ENCODE results near the gene AUTS2. TPM values are rescaled to one million over a fixed set of nuclear protein-coding genes. Genes with fewer than 3 reads are reported as not detected.

AUTS2 gene
- total RNA-seq, 1 donor from 2014 or later: 0.20 TPM

DNA sequence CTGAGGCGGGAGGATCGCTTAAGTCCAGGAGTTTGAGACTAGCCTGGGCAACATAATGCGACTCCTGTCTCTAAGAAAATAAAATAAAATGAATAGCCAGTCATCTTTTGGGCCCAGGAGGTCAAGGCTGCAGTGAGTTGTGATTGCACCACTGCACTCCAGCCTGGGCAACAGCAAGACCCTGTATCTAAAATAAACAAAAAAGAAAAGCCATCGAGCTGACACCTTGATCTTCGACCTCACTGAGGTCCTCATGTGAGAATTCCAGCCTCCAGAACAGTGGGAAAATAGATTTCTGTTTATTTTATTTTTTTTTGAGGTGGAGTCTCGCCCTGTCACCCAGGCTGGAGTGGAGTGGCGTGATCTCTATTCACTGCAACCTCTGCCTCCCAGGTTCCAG lies 1232.2 kb downstream of the AUTS2 start:
- no peak for DNase-seq (ENCODE audit: low read depth, low spot score)

DNA sequence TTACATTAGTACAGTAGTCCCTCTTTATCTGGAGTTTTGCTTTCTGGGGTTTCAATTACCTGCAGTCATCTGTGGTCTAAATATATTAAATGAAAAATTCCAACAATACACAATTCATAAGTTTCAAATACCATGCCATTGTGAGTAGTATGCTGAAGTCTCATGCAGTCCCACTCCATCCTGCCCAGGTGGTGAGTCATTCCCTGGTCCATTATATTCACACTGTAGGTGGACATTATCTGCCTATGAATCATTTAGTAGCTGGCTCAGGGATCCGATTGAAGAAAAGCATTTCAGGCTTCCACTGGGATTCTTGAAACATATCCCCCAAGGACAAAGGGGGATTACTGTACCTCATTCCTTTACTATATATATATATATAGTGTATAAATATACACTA lies 1235.5 kb downstream of the AUTS2 start:
- no peak for DNase-seq (ENCODE audit: low read depth, low spot score)

DNA sequence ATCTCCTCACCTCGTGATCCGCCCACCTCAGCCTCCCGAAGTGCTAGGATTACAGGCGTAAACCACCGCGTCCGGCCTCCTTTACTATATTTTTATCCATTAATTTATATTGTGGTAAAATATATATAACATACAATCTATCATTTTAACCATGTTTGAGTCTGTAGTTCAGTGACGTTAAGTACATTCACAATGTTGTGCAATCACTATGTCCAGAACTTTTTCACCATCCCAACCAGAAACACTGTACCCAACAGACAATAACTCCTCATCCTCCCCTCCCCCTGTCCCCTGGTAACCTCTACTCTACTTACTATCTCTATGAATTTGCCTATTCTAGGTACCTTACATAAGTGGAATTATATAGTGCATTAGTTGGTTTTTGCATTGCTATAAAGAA lies 1236.1 kb downstream of the AUTS2 start:
- no peak for DNase-seq (ENCODE audit: low read depth, low spot score)

DNA sequence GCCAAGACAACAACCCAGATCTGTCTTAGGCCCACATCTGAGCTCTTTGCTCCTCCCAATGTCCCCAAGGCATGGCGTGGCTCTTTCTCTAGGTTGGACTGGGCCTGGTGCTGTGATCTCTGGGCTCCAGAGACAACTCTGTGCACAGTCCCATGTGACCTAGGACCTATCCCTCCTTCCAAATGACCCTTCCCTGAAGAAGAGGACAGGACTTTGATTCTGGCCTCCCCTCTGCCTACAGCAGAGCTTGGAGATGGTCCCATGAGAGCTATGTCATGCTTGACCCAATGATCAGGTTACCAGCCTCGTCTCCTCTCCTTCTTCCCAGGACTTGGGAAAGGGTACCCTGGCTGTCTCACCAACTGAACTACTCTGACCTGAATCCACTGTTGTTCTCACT lies 1237.4 kb downstream of the AUTS2 start:
- no peak for DNase-seq (ENCODE audit: low read depth, low spot score)

DNA sequence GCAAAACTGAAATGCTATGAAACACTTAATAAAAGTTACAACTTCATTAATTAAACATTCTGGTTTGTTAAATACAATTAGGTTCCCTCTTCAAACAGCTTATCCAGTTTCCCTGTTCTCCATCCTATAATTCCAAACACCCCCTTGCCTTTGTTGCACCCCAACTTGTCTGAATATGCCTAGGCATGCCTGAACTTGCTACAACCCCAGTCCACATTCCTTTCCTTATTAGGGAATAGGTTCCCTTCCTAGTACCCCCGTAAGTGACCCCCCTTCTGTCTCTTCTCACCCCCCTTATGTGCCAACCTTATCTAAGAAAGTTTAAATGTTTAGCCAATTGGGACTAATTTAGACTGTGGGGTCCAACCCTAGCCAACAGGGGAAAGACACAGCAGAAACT lies 1238.0 kb downstream of the AUTS2 start:
- no peak for DNase-seq (ENCODE audit: low read depth, low spot score)

DNA sequence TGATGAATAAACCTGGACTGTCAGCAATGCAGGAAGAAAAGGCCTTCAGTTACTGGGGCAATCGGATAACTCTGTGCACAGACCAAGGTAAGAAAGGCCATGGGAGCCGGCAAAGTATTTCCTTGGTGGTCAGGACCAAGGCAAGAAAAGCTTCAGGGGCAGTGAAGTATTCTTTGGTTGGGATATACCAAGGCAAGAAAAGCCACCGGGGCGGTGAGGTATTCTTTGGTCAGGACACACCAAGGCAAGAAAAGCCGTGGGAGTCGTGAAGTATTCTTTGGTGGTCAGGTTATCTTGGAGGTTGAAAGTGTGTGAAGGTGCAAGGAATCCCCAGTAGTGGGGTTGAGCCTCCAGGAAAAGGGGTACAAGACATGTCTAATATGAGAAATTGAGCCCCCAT lies 1238.7 kb downstream of the AUTS2 start:
- DNase-seq (ENCODE audit: low read depth, low spot score): no peak

DNA sequence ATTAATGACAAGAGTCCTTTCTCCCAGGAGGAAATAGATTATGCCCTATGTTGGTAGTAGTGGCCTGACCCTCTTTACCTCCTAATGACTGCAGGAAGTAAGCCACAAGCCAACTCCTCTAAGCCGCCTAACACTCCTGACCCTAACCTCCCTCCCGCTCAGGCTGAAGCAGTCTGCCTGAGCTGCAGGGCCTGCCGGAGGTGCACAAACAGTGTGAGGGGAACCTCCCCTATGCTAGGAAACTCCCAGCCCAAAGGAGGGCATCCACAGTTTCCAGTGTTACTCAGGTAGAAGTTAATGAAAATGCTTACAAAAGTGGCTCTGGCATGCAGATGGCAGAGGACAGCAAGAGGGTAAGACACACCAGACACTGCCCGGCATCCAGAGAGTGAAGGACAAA lies 1239.3 kb downstream of the AUTS2 start:
- no peak for DNase-seq (ENCODE audit: low read depth, low spot score)

DNA sequence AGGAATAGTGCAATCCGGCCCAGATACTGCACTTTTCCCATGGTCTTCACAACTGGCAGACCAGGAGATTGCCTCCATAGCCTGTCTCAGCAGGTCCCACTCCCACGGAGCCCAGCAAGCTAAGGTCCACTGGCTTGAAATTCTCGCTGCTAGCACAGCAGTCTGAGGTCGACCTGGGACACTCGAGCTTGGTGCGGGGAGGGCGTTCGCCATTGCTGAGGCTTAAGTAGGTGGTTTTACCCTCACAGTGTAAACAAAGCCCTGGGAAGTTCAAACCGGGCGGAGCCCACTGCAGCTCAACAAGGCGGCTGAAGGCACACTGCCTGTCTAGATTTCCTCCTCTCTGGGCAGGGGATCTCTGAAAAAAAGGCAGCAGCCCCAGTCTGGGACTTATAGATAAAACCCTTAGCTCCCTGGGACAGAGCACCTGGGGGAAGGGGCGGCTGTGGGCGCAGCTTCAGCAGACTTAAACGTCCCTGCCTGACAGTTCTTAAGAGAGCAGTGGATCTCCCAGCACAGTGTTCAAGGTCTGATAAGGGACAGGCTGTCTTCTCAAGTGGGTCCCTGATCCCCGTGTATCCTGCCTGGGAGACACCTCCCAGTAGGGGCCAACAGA lies 1240.1 kb downstream of the AUTS2 start:
- DNase-seq (ENCODE audit: low read depth, low spot score): no peak

Measured in pulmonary artery endothelial cell (primary cell).